GM18861 (cell line): ENCODE data around the gene UNK.
A peak's percentile ranks its signal among the peaks of the same experiment; 100 is the strongest.
"Not testable (repeated sequence)": the region's sequence is repeated elsewhere in the genome, so short reads cannot be mapped to it uniquely, and the experiment has no call there.

Source experiments
- ATAC-seq: cut with Tn5 transposase; IDR thresholded peaks from one replicate; pipeline ENCODE4 v1.9.1; 2021; ENCODE audit not compliant: unreplicated experiment

UNK gene

GRCh38 chr17:75846692-75847613, 62.3 kb downstream of the UNK start:
- no peak for ATAC-seq

GRCh38 chr17:75847614-75848522, 63.3 kb downstream of the UNK start:
- ATAC-seq: no peak

- ATAC-seq: no peak
Observed at GRCh38 chr17:75848523-75849278, 64.1 kb downstream of the UNK start.

- no peak for ATAC-seq
Observed at GRCh38 chr17:75849279-75849646, 64.7 kb downstream of the UNK start.

- no peak for ATAC-seq
Observed at GRCh38 chr17:75849724-75850123, 65.1 kb downstream of the UNK start.

- ATAC-seq: no peak
Observed at GRCh38 chr17:75850928-75851692, 66.5 kb downstream of the UNK start.

- ATAC-seq: not testable (repeated sequence)
Observed at GRCh38 chr17:75851693-75851991, 67.0 kb downstream of the UNK start.

- ATAC-seq: no peak
Observed at GRCh38 chr17:75853433-75853832, 68.8 kb downstream of the UNK start.

- no peak for ATAC-seq
Observed at GRCh38 chr17:75854101-75854748, 69.6 kb downstream of the UNK start.

- no peak for ATAC-seq
Observed at GRCh38 chr17:75854881-75855309, 70.3 kb downstream of the UNK start.

GRCh38 chr17:75855310-75856061, 70.9 kb downstream of the UNK start, which contains the start of gene WBP2:
Gene WBP2, minus strand, starts transcription at chr17:75855335. Its CDS starts 38 bp downstream, at chr17:75855297.
- peak; percentile 77 for ATAC-seq

GRCh38 chr17:75856062-75856756, 71.6 kb downstream of the UNK start:
- peak; percentile 19 for ATAC-seq

GRCh38 chr17:75859358-75859757, 74.8 kb downstream of the UNK start:
- not testable (repeated sequence) for ATAC-seq

- no peak for ATAC-seq
Observed at GRCh38 chr17:75861927-75862317, 77.3 kb downstream of the UNK start.

GRCh38 chr17:75864448-75864871, 79.9 kb downstream of the UNK start:
- ATAC-seq: peak; percentile 70

- peak; percentile 2 for ATAC-seq
Observed at GRCh38 chr17:75864887-75865286, 80.3 kb downstream of the UNK start.

- not testable (repeated sequence) for ATAC-seq
Observed at GRCh38 chr17:75865404-75866188, 81.0 kb downstream of the UNK start.
